Parathyroid adenoma (tissue), 2 donors: ENCODE data around the gene NFATC3.

Experiments used
- H2AFZ ChIP-seq: fragments of 300-600 bp; sonication (generic); one replicate; pipeline ENCODE4 v1.7.0; 2017; ENCODE audit warnings: antibody characterized with exemption, mild to moderate bottlenecking
- H3K27ac ChIP-seq: fragments of 300-600 bp; sonication (generic); one replicate; pipeline ENCODE4 v1.7.0; 2017
- H3K27me3 ChIP-seq: fragments of 300-600 bp; sonication (generic); one replicate; pipeline ENCODE4 v1.7.0; 2017; ENCODE audit warnings: low read length; ENCODE audit not compliant: control insufficient read depth, insufficient read depth
- H3K36me3 ChIP-seq: fragments of 300-600 bp; sonication (generic); one replicate; pipeline ENCODE4 v1.7.0; 2017; ENCODE audit warnings: low read length; ENCODE audit not compliant: control insufficient read depth, insufficient read depth
- H3K4me1 ChIP-seq: fragments of 300-600 bp; sonication (generic); one replicate; pipeline ENCODE4 v1.7.0; 2017; ENCODE audit warnings: control low read depth
- H3K4me2 ChIP-seq: fragments of 300-600 bp; sonication (generic); one replicate; pipeline ENCODE4 v1.7.0; 2017; ENCODE audit warnings: low read length
- H3K4me3 ChIP-seq: fragments of 300-600 bp; sonication (generic); one replicate; pipeline ENCODE4 v1.7.0; 2017; ENCODE audit warnings: low read depth, low read length
- H3K79me2 ChIP-seq: fragments of 300-600 bp; sonication (generic); one replicate; pipeline ENCODE4 v1.7.0; 2017; ENCODE audit warnings: control low read depth
- H3K9ac ChIP-seq: fragments of 300-600 bp; sonication (generic); one replicate; pipeline ENCODE4 v1.7.0; 2017; ENCODE audit warnings: mild to moderate bottlenecking
- H3K9me3 ChIP-seq: fragments of 300-600 bp; sonication (generic); one replicate; pipeline ENCODE4 v1.7.0; 2017; ENCODE audit warnings: low read length; ENCODE audit not compliant: control insufficient read depth
- CTCF ChIP-seq: fragments of 300-600 bp; sonication (generic); IDR thresholded peaks from one replicate; pipeline ENCODE4 v1.7.0; 2017; ENCODE audit warnings: antibody characterized with exemption, mild to moderate bottlenecking
- donor health status: primary hyperparathyroidism.

Gene NFATC3

DNA sequence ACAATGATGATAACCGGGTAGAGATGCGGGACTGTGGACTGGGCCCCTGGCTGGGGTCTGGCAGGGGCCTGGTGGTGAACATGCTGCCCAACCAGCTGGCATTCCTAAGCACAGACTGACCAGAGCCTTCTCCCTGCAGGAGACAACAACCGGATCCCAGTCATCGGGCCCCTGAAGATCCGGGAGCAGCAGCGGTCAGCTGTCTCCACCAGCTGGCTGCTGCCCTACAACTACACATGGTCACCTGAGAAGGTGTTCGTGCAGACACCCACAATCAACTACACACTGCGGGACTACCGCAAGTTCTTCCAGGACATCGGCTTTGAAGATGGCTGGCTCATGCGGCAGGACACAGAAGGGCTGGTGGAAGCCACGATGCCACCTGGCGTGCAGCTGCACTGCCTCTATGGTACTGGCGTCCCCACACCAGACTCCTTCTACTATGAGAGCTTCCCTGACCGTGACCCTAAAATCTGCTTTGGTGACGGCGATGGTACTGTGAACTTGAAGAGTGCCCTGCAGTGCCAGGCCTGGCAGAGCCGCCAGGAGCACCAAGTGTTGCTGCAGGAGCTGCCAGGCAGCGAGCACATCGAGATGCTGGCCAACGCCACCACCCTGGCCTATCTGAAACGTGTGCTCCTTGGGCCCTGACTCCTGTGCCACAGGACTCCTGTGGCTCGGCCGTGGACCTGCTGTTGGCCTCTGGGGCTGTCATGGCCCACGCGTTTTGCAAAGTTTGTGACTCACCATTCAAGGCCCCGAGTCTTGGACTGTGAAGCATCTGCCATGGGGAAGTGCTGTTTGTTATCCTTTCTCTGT, 174.0 kb downstream of the NFATC3 start:
- peak overlapping the region; percentile 58 for H3K27ac ChIP-seq

DNA sequence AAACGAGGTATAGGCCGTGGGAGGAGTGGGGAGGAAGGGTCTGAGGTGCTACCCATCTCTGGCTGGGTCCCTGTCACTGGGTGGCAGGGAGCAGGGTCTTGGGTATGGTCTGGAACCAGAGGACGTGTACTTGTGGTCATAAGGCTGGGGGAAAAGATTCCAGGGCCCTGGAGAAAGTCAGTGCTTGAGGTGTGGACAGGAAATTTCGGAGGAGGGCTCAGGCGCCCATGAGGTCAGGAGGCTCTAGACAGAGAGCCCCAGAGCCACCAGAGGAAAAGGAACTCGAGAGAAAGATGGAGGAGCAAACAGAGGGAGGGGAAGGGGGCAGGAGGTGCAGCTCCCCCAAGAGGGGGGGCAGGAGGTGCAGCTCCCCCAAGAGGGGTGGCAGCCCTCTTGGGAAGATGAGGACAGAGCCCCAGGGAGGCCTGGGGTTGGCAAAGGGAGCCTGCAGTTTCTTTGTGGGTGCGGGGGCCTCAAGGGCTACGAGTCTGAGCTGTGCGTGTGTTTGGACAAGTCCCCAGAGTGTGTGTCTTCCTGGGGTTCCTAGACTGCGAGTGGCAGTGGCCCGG, 178.5 kb downstream of the NFATC3 start:
- Histone ChIP-seq H3K27me3 (no peaks in the 10 kb centered on the region), H3K4me3 (peak overlapping the region; percentile 56), H2AFZ (peak overlapping the region; percentile 97), H3K36me3 (no peaks in the 10 kb centered on the region), H3K4me1 (peaks cover 13% of the 10 kb centered on the region), H3K27ac (peak overlapping the region; percentile 57), H3K79me2 (peaks cover 3% of the 10 kb centered on the region), H3K4me2 (peak overlapping the region; percentile 64), H3K9me3 (no peaks in the 10 kb centered on the region), H3K9ac (peak overlapping the region; percentile 50)
- no peak for TF ChIP-seq CTCF

More for the DNA sequence above, 174.0 kb downstream of the NFATC3 start:
- Histone ChIP-seq H3K36me3 (no peaks in the 10 kb centered on the region), H3K9me3 (no peaks in the 10 kb centered on the region), H3K4me1 (peaks cover 23% of the 10 kb centered on the region), H3K4me2 (no peak overlapping the region), H3K27me3 (no peaks in the 10 kb centered on the region), H2AFZ (no peak overlapping the region), H3K4me3 (no peak overlapping the region), H3K79me2 (peaks cover 3% of the 10 kb centered on the region), H3K9ac (no peak overlapping the region)
- peak; percentile 9 for TF ChIP-seq CTCF

DNA sequence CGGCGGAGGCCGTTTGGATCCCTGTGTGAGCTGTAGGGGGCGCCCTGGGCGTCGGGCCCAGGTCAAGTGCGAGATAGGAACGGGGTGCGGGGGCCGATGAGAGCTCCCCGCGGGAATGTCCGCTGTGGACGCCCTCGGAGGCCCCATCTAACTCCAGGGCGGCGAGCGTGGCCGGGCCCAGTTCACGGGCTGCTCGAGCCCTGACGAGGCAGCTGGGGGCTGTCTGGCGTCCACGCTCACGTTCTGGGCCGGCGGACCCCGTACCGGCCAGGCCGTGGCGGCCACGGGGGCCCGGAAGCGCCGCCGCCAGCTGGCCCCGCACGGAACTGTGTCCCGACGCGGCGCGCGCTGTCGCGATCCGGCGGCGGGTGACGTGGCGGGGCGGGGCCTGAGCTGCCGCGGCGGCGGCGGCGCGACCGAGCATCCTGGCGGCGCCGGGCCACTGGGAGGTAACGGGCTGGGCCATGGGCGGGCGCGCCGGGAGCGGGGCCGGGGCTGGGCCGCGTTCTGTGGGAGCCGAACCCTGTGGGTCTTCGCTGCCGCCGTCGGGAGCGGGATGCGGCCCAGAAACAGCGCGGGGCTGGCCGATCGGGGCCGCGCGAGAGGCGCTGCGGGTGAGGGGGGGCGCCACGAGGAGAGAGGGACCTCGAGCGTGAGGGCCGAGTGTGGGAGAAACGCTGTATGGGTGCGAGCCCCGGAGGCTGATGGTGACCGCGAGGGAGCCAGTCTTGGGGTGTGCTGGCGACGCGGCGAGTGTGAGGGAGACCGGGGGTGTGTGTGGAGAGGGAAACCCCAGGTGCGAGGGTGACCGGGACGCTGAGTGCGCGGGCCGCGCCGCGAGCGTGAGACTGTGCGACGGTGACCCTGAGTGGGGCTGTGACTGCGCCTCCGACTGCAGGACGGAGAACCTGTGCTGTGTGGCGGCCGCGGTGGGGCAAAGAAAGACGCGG, 179.2 kb downstream of the NFATC3 start, which contains the start of gene SLC7A6:
Gene SLC7A6, plus strand, starts transcription at position 399 of the 950 bp plus-strand sequence. CDS start 10,201 bp downstream, outside the sequence.
- Histone ChIP-seq H3K4me3 (peak within 1 kb of the TSS; percentile 58), H3K27me3 (no peaks in the 10 kb centered on the region), H2AFZ (peak within 1 kb of the TSS; percentile 97), H3K27ac (peak within 1 kb of the TSS; percentile 66), H3K9me3 (no peaks in the 10 kb centered on the region), H3K4me1 (peaks cover 9% of the 10 kb centered on the region), H3K4me2 (peak within 1 kb of the TSS; percentile 64), H3K9ac (peak within 1 kb of the TSS; percentile 50), H3K36me3 (no peaks in the 10 kb centered on the region), H3K79me2 (peaks cover 3% of the 10 kb centered on the region)
- peak; percentile 72 for TF ChIP-seq CTCF

GRCh38 chr16:68265078-68265920, 180.1 kb downstream of the NFATC3 start:
- H3K79me2 ChIP-seq: peaks cover 3% of the 10 kb centered on the region
- H3K4me2 ChIP-seq: peak overlapping the region; percentile 64
- no peak overlapping the region for H3K9ac ChIP-seq
- peak overlapping the region; percentile 97 for H2AFZ ChIP-seq
- H3K4me3 ChIP-seq: peak overlapping the region; percentile 58
- H3K4me1 ChIP-seq: peaks cover 9% of the 10 kb centered on the region
- TF ChIP-seq CTCF: no peak
- no peaks in the 10 kb centered on the region for H3K9me3 ChIP-seq
- H3K27me3 ChIP-seq: no peaks in the 10 kb centered on the region
- H3K27ac ChIP-seq: peak overlapping the region; percentile 66
- H3K36me3 ChIP-seq: no peaks in the 10 kb centered on the region
